ENCODE results near the gene PRSS53. TPM values are rescaled to one million over a fixed set of nuclear protein-coding genes. Genes with fewer than 3 reads are reported as not detected.

The PRSS53 gene
- total and polyA plus RNA-seq, 4 donors = 2.0 to 9.8 (median 4.8) TPM

DNA sequence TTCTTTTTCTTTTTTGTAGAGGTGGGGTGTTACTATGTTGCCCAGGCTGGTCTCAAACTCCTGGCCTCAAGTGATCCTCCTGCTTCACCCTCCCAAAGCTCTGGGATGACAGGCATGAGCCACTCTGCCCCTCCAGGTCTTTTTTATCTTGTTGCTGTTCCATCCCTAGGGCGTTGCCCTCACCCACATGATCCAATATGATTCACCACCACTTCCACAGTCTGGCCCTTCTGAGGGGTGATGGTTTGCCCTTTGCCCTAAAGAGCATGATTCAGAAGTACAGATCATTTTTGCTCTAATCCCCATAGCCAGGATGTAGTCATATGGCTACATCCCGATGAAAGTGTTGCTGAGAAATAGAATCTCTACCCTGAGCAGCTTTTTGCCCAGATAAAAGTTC, 36.6 kb downstream of the PRSS53 start:
- peaks cover 6% of the 10 kb centered on the region for H3K36me3 ChIP-seq (ENCODE audit: control insufficient read depth, insufficient read depth, low read length)
- DNase-seq (ENCODE audit: low read depth in 4 of 6, low spot score in 6 of 6) = no peak
- no peak overlapping the region for H3K4me3 ChIP-seq (ENCODE audit: low read depth, low read length)
- no peaks in the 10 kb centered on the region for H3K27me3 ChIP-seq (ENCODE audit: control insufficient read depth, insufficient read depth, low read length)
- WGBS (ENCODE audit: insufficient coverage) = no CpG with 5 or more reads among the region's 2 CpGs
- H3K9me3 ChIP-seq (ENCODE audit: control insufficient read depth, insufficient read depth, low read length) = no peaks in the 10 kb centered on the region
- no peak overlapping the region for H3K27ac ChIP-seq (ENCODE audit: low read depth, low read length)
- H3K4me1 ChIP-seq (ENCODE audit: control insufficient read depth, insufficient read depth, low read length) = no peaks in the 10 kb centered on the region

DNA sequence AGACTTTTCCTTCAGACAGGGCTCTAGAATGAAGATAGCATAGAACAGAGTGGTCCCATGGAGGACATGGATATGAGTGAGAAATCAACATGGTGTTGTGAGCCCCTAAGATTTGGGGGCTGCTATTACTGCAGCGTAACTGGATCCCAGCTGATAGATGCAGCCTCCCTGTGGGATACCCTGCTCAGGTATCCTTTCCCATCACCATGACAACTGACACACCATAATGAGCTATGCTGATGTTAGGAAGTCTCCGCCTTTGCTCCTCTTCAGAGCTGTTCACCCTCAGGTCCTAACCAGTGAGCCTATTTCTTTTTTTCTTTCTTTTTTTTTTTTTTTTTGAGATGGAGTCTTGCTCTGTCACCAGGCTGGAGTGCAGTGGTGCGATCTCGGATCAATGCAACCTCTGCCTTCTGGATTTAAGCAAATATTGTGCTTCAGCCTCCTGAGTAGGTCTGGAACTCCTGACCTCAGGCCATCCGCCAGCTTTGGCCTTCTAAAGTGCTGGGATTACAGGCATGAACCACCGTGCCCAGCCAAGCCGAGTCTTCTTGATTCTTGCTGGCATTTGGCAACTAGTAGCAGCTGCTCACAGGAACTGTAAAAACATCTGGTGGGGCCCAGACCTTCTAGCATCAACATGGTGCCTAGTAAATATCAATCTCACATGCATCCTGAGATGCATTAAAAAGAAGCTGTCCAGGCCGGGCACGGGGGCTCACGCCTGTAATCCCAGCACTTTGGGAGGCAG, 38.3 kb downstream of the PRSS53 start:
- H3K36me3 ChIP-seq (ENCODE audit: control insufficient read depth, insufficient read depth, low read length) = no peaks in the 10 kb centered on the region
- H3K4me3 ChIP-seq (ENCODE audit: low read depth, low read length) = no peak overlapping the region
- H3K9me3 ChIP-seq (ENCODE audit: control insufficient read depth, insufficient read depth, low read length) = no peaks in the 10 kb centered on the region
- H3K27me3 ChIP-seq (ENCODE audit: control insufficient read depth, insufficient read depth, low read length) = no peaks in the 10 kb centered on the region
- H3K27ac ChIP-seq (ENCODE audit: low read depth, low read length) = no peak overlapping the region
- no peak for DNase-seq (ENCODE audit: low read depth in 4 of 6, low spot score in 6 of 6)
- H3K4me1 ChIP-seq (ENCODE audit: control insufficient read depth, insufficient read depth, low read length) = no peaks in the 10 kb centered on the region
- WGBS (ENCODE audit: insufficient coverage) = 78% methylated on average over 8 of the region's 10 CpGs

DNA sequence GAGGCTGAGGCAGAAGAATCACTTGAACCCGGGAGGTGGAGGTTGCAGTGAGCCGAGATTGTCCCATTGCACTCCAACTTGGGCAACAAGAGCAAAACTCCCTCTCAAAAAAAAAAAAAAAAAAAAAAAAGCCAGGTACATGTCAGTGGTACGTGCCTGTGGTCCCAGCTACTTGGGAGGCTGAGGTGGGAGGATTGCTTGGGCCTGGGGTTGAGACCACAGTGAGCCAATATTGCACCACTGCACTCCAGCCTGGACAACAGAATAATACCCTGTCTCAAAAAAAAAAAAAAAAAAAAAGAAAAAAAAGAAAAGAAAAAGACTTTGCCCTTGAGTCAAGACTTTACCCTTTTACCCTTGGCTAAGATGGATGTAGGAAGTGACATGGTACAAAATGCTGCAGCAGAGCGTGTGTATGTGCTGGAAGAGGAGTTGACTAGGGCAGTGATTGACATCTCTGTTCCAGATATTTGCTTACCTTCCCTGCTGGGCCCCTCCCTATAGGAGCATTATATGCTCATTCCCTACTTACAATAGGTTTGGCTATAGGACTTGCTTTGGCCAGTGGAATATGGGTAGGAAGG, 44.8 kb downstream of the PRSS53 start:
- no peak for DNase-seq (ENCODE audit: low read depth in 4 of 6, low spot score in 6 of 6)
- Histone ChIP-seq H3K4me3 (ENCODE audit: low read depth, low read length) (no peak overlapping the region), H3K27me3 (ENCODE audit: control insufficient read depth, insufficient read depth, low read length) (no peaks in the 10 kb centered on the region), H3K4me1 (ENCODE audit: control insufficient read depth, insufficient read depth, low read length) (peaks cover 6% of the 10 kb centered on the region), H3K36me3 (ENCODE audit: control insufficient read depth, insufficient read depth, low read length) (peaks cover 41% of the 10 kb centered on the region), H3K27ac (ENCODE audit: low read depth, low read length) (no peak overlapping the region), H3K9me3 (ENCODE audit: control insufficient read depth, insufficient read depth, low read length) (no peaks in the 10 kb centered on the region)
- no CpG with 5 or more reads among the region's 4 CpGs for WGBS (ENCODE audit: insufficient coverage)

DNA sequence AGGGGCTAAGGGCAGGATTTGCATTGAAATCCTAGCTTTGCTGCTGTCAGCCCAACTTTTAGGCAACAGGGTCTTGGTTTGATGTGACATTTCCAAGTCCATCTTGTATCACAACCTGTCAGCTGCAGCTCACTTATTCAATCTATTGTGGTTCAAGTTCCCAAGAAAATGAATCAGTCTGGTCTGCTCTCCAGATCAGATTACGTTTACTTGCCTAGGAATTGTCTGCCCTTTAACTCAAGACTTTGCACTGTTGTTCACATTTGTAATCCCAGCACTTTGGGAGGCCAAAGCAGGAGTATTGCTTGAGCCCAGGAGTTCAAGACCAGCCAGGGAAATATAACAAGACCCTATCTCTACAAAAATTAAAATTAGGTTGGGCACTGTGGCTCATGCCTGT, 45.4 kb downstream of the PRSS53 start:
- Histone ChIP-seq H3K4me3 (ENCODE audit: low read depth, low read length) (no peak overlapping the region), H3K4me1 (ENCODE audit: control insufficient read depth, insufficient read depth, low read length) (peaks cover 11% of the 10 kb centered on the region), H3K27ac (ENCODE audit: low read depth, low read length) (no peak overlapping the region), H3K36me3 (ENCODE audit: control insufficient read depth, insufficient read depth, low read length) (peaks cover 47% of the 10 kb centered on the region), H3K27me3 (ENCODE audit: control insufficient read depth, insufficient read depth, low read length) (no peaks in the 10 kb centered on the region), H3K9me3 (ENCODE audit: control insufficient read depth, insufficient read depth, low read length) (no peaks in the 10 kb centered on the region)
- no peak for DNase-seq (ENCODE audit: low read depth in 4 of 6, low spot score in 6 of 6)
- WGBS (ENCODE audit: insufficient coverage) = 91% methylated on average over 1 of the region's 1 CpG

DNA sequence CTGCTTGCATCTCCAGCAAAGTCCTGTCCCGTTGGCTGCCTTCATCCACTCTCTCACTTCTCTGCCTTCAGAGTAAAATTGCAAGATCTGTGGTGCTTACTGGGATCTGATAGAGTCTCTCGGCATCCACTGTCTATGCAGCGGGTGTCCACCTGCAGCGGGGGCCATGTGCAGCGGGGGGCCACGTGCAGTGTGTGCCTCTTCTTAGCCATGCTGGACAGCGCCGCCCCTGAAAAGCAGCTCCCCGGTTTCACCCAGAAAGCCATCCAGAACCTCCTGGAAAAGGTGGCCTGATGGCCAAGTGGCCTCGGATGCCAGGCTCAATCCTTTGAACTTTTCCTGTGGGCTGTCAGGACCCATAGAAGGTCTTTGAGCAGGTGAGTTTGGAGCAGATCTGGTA, 45.9 kb downstream of the PRSS53 start:
- 87% methylated on average over 10 of the region's 10 CpGs for whole genome bisulfite sequencing (ENCODE audit: insufficient coverage)
- no peaks in the 10 kb centered on the region for H3K9me3 ChIP-seq (ENCODE audit: control insufficient read depth, insufficient read depth, low read length)
- peaks cover 14% of the 10 kb centered on the region for H3K4me1 ChIP-seq (ENCODE audit: control insufficient read depth, insufficient read depth, low read length)
- no peak overlapping the region for H3K27ac ChIP-seq (ENCODE audit: low read depth, low read length)
- peaks cover 52% of the 10 kb centered on the region for H3K36me3 ChIP-seq (ENCODE audit: control insufficient read depth, insufficient read depth, low read length)
- H3K4me3 ChIP-seq (ENCODE audit: low read depth, low read length) = no peak overlapping the region
- no peak for DNase-seq (ENCODE audit: low read depth in 4 of 6, low spot score in 6 of 6)
- no peaks in the 10 kb centered on the region for H3K27me3 ChIP-seq (ENCODE audit: control insufficient read depth, insufficient read depth, low read length)

DNA sequence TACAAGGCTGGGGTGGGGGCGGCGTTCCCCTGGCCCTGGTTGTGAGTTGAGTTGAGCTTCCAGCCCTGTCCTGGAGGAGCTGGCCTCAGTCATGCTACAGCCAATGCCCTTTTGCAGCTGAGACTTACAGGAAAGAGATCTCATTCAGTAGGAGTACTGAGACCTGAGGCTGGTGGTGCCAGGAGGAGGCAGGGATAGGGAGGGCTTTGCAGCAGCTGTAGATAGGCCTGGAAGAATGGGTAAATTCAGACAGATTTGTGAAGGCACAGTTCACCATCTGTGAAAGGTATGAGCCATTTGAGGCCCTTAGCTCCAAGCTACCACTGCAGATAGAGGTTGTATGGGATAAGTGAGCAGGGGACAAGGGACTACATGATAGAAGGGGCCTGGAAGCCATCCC, 49.8 kb downstream of the PRSS53 start:
- Histone ChIP-seq H3K27me3 (ENCODE audit: control insufficient read depth, insufficient read depth, low read length) (no peaks in the 10 kb centered on the region), H3K9me3 (ENCODE audit: control insufficient read depth, insufficient read depth, low read length) (no peaks in the 10 kb centered on the region), H3K4me3 (ENCODE audit: low read depth, low read length) (no peak overlapping the region), H3K27ac (ENCODE audit: low read depth, low read length) (no peak overlapping the region), H3K4me1 (ENCODE audit: control insufficient read depth, insufficient read depth, low read length) (peaks cover 19% of the 10 kb centered on the region), H3K36me3 (ENCODE audit: control insufficient read depth, insufficient read depth, low read length) (peaks cover 71% of the 10 kb centered on the region)
- peak in 1 of 6 donors; percentile 26 for DNase-seq (ENCODE audit: low read depth in 4 of 6, low spot score in 6 of 6)
- WGBS (ENCODE audit: insufficient coverage) = 86% methylated on average over 2 of the region's 2 CpGs

DNA sequence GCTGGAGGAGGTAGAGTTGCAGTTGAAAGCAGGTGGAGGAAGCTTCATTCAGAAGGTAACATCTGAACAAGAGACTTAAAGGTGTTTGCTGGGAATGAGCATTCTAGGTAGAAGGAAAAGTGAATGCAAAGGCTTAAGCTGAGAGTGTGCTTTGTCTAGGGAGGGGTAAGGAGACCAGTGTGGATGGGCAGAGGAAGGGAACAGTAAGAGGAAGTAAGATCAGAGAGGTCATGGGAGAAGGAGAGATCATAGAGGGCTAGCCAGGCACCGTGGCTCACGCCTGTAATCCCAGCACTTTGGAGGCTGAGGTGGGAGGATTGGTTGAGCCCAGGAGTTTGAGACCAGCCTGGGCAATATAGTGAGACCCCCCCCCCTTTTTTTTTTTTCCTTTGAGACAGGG, 52.1 kb downstream of the PRSS53 start:
- no peak for DNase-seq (ENCODE audit: low read depth in 4 of 6, low spot score in 6 of 6)
- no peaks in the 10 kb centered on the region for H3K27me3 ChIP-seq (ENCODE audit: control insufficient read depth, insufficient read depth, low read length)
- H3K4me1 ChIP-seq (ENCODE audit: control insufficient read depth, insufficient read depth, low read length) = peaks cover 21% of the 10 kb centered on the region
- H3K27ac ChIP-seq (ENCODE audit: low read depth, low read length) = no peak overlapping the region
- no peaks in the 10 kb centered on the region for H3K9me3 ChIP-seq (ENCODE audit: control insufficient read depth, insufficient read depth, low read length)
- 42% methylated on average over 2 of the region's 2 CpGs for whole genome bisulfite sequencing (ENCODE audit: insufficient coverage)
- no peak overlapping the region for H3K4me3 ChIP-seq (ENCODE audit: low read depth, low read length)
- peaks cover 58% of the 10 kb centered on the region for H3K36me3 ChIP-seq (ENCODE audit: control insufficient read depth, insufficient read depth, low read length)

DNA sequence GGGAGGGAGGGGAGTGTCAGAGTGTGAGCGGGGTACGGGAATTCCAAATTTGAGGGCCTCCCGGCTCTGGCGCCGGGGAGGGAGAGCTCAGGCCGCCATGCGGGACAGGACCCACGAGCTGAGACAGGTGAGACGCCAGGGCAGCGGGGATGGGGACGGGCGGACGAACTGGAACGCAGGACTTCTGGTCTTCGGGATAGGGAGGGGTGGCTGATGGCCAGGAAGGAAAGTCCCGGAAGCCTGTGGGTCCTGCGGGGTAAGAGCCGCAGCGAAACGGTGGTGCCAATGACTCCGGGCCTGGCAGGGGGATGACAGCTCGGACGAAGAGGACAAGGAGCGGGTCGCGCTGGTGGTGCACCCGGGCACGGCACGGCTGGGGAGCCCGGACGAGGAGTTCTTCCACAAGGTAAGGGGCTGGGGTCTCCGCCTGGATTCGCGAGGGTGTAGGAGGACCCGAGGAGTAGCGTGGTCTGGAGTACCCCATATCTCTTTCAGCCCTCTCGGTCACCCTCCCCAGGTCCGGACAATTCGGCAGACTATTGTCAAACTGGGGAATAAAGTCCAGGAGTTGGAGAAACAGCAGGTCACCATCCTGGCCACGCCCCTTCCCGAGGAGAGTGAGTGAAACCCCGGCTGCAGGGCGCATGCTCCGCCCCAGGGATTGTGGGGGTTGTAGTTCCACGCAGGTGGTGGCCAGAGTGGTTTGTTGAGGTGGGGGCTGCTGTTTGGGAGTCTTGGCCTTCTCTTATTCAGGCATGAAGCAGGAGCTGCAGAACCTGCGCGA, 54.8 kb downstream of the PRSS53 start:
- H3K4me1 ChIP-seq (ENCODE audit: control insufficient read depth, insufficient read depth, low read length) = peaks cover 21% of the 10 kb centered on the region
- no peaks in the 10 kb centered on the region for H3K27me3 ChIP-seq (ENCODE audit: control insufficient read depth, insufficient read depth, low read length)
- H3K4me3 ChIP-seq (ENCODE audit: low read depth, low read length) = peak overlapping the region; percentile 95
- no peaks in the 10 kb centered on the region for H3K9me3 ChIP-seq (ENCODE audit: control insufficient read depth, insufficient read depth, low read length)
- 0% methylated on average over 46 of the region's 47 CpGs for WGBS (ENCODE audit: insufficient coverage)
- H3K36me3 ChIP-seq (ENCODE audit: control insufficient read depth, insufficient read depth, low read length) = peaks cover 33% of the 10 kb centered on the region
- DNase-seq (ENCODE audit: low read depth in 4 of 6, low spot score in 6 of 6) = peak in 5 of 6 donors; percentile 62 to 96 (median 80)
- peak overlapping the region; percentile 96 for H3K27ac ChIP-seq (ENCODE audit: low read depth, low read length)
